ENCODE measurements around the gene MAN2B1.
"Not testable (repeated sequence)": the region's sequence is repeated elsewhere in the genome, so short reads cannot be mapped to it uniquely, and the experiment has no call there.

DNA sequence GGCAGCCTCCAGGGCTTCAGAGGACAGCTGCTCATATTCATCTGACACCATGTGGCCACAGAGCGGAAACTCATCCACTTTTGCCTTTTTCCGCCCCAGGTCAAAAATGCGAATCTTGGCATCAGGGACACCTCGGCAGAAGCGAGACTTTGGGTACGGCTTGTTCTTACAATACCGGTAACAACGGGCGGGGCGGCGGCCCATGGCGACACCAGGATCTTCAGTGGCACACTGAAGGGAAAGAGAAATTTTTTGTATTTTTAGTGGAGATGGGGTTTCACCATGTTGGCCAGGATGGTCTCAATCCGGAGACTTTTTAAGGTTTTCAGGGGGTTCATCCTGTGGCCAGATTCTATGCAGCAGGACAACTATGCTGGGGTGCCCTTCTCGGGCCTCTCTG, 22.8 kb downstream of the MAN2B1 start:
- TF ChIP-seq EP300 (IDR thresholded peaks at IDR 0.05); PHF8 (IDR thresholded peaks at IDR 0.05; ENCODE audit: borderline replicate concordance, low read depth); POLR2A (IDR thresholded peaks at IDR 0.05; ENCODE audit: low read length); RAD21 (conservative IDR thresholded peaks at IDR 0.05 in 1 of 2, IDR thresholded peaks at IDR 0.05 in 1 of 2); KDM1A (IDR thresholded peaks at IDR 0.05; ENCODE audit: low read depth); CBX8 (IDR thresholded peaks at IDR 0.05); NR3C1 (IDR thresholded peaks at IDR 0.05): not testable (repeated sequence)
- TF ChIP-seq, protein P1, sequence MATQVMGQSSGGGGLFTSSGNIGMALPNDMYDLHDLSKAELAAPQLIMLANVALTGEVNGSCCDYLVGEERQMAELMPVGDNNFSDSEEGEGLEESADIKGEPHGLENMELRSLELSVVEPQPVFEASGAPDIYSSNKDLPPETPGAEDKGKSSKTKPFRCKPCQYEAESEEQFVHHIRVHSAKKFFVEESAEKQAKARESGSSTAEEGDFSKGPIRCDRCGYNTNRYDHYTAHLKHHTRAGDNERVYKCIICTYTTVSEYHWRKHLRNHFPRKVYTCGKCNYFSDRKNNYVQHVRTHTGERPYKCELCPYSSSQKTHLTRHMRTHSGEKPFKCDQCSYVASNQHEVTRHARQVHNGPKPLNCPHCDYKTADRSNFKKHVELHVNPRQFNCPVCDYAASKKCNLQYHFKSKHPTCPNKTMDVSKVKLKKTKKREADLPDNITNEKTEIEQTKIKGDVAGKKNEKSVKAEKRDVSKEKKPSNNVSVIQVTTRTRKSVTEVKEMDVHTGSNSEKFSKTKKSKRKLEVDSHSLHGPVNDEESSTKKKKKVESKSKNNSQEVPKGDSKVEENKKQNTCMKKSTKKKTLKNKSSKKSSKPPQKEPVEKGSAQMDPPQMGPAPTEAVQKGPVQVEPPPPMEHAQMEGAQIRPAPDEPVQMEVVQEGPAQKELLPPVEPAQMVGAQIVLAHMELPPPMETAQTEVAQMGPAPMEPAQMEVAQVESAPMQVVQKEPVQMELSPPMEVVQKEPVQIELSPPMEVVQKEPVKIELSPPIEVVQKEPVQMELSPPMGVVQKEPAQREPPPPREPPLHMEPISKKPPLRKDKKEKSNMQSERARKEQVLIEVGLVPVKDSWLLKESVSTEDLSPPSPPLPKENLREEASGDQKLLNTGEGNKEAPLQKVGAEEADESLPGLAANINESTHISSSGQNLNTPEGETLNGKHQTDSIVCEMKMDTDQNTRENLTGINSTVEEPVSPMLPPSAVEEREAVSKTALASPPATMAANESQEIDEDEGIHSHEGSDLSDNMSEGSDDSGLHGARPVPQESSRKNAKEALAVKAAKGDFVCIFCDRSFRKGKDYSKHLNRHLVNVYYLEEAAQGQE (IDR thresholded peaks at IDR 0.05), result not testable (repeated sequence)
- TF ChIP-seq, protein P2, sequence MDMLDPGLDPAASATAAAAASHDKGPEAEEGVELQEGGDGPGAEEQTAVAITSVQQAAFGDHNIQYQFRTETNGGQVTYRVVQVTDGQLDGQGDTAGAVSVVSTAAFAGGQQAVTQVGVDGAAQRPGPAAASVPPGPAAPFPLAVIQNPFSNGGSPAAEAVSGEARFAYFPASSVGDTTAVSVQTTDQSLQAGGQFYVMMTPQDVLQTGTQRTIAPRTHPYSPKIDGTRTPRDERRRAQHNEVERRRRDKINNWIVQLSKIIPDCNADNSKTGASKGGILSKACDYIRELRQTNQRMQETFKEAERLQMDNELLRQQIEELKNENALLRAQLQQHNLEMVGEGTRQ (IDR thresholded peaks at IDR 0.05), result not testable (repeated sequence)
- TF ChIP-seq, protein P3, sequence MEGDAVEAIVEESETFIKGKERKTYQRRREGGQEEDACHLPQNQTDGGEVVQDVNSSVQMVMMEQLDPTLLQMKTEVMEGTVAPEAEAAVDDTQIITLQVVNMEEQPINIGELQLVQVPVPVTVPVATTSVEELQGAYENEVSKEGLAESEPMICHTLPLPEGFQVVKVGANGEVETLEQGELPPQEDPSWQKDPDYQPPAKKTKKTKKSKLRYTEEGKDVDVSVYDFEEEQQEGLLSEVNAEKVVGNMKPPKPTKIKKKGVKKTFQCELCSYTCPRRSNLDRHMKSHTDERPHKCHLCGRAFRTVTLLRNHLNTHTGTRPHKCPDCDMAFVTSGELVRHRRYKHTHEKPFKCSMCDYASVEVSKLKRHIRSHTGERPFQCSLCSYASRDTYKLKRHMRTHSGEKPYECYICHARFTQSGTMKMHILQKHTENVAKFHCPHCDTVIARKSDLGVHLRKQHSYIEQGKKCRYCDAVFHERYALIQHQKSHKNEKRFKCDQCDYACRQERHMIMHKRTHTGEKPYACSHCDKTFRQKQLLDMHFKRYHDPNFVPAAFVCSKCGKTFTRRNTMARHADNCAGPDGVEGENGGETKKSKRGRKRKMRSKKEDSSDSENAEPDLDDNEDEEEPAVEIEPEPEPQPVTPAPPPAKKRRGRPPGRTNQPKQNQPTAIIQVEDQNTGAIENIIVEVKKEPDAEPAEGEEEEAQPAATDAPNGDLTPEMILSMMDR (IDR thresholded peaks at IDR 0.05), result not testable (repeated sequence)

All from A549 (cell line).